GOT3 (cell line): Measurements from ENCODE around the gene SSH2.

Experiments used
- DNase-seq: peaks from one replicate; lab custom pipeline; 2025; ENCODE audit warnings: mixed read lengths; lab: John Stamatoyannopoulos, UW

SSH2 gene

DNA sequence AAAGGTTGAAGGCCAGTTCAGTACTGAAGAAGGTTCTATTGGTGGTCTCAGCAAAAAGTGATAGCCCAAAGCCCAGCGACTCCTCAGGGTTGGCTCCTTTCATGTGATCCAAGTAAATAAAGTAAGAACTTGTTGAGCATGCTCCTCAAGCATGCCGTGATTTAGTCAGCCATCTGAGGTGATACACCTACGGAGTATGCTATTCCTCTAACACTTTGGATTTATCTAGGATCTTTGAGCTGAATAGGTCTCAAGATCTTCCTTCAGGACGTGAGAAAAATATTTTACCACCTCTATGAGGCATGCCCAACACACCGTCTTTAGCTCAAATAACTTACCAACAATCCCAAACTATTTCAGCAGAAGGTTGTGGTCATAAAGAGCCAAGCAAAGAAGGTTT is 154.0 kb downstream of the SSH2 start:
- no peak for DNase-seq

DNA sequence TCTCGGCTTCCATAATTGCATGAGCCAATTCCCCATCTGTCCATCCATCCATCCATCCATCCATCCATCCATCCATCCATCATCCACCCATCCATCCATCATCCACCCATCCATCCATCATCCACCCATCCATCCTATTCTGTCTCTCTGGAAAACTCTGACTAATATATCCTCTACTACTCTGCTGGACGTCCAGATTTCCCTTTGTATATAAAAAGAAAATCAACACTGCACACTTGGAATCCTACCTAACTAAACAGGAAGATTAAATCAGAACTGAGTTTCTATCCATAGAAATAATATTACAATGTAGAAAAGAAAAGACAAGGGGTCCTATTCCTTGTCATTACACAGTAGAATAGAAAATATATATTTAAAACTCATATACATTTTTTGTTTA is 157.0 kb downstream of the SSH2 start:
- DNase-seq: no peak

DNA sequence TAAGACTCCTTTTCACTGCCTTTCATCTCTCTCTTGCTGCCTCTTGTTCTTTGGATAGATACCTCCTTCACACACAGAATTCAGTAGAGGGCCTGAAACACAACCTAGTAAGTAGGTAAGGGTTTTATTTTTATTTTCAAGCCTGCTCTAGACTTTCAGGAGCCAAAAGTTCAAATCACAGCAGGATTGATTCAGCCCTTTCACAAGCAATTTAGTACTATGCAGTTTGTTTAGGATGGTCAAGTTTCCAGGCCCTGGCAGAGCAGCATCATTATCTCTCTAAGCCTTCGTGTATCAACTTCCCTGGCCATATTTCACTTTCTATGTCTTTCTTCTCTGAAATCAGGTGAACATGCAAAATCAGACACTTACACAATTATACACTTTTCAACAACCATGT is 158.5 kb downstream of the SSH2 start:
- DNase-seq: no peak

DNA sequence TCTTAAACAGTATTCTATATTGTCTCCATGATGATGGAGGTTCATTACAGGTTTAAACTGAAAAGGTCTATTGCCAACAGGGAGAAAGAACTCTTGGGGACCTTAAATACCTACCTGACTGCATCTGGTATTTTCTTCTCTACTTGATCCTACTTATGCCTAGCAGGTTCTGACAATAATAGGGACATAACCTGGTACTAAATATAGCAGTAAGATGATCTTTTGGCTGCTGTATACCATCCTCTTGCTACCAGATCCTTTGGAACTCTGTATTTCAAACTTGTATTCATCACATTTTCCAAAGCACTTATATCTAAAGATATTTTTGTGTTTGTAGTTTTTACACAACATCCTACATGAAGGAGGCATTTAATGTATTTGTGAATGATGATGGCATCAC is 160.8 kb downstream of the SSH2 start:
- DNase-seq: no peak

DNA sequence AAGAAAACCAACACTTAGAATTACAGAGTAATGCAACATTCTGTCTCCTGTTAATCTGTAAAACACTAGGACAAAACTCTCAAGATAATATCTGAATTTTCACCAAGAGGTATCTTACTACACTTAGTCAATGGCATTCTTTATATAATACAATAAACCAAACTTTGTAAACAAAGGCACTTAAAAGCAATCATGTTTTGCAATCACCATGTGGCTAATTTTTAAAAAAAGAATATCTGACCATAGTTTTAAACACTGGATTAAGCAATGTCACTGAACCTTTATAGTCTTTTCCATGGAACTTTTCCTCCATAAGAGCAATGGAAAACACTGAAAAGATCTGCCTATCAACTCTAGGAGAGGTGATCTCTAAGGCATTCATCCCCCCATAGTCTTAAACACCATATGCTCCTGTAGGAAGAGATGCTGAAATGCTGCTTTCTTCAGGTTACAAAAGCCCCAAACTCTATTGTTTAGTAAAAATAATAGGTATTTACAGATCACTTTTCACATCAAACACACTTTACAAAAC is 163.2 kb downstream of the SSH2 start:
- DNase-seq: no peak

DNA sequence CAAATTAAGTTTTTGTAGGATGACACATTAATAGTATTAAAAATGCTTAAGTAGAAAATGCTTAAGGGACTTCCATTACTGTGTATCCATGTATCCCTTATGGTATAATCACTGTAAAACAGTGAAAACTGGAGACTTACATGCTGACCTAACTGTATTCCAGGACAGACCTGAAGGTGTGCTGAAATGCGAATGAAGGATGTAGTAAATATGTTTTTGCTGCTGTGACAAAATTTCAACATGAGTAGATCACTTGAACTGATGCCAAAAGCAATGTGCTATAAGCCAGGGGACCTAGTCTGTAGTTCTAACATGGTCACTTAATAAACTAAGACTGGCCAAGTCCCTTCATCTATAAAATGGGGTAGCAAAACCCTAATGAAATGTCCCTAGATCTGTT is 165.3 kb downstream of the SSH2 start:
- no peak for DNase-seq

DNA sequence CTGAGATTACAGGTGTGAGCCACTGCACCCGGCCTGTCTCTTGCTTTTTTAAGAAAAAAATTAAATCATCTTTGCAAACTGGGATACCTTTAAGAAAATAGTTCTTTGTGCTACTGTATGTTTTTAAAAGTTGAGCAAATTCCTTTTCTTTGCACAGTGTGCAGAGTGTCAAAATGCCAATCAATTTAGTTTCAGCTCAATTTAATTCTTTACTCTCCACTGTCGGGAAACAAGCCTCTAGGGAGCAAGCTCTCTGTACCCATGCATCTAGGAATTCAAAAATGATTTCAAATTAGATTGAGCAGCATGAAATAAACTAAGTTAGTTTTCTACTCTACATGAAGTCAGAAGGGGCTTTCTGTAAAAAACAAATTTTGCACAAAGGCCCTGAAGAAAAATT is 165.8 kb downstream of the SSH2 start:
- DNase-seq: no peak

DNA sequence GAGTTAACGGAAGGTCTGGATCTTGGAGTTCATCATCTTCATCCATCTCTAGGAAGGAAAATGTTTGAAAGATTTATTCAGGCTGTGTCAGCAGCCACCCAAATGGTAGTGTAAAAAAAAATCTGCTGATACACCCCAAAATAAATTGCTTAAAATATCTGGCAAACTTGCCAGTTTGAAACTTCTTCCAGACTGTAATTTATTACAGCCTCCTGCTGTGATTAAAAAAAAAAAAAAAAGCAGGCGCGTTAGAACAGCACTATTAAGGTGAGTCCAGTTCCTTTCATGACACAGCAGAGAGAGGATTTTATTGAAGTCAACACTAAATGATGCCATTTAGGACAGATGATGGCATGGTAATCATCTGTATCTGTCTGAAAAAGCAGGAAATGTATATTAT is 166.8 kb downstream of the SSH2 start:
- no peak for DNase-seq

DNA sequence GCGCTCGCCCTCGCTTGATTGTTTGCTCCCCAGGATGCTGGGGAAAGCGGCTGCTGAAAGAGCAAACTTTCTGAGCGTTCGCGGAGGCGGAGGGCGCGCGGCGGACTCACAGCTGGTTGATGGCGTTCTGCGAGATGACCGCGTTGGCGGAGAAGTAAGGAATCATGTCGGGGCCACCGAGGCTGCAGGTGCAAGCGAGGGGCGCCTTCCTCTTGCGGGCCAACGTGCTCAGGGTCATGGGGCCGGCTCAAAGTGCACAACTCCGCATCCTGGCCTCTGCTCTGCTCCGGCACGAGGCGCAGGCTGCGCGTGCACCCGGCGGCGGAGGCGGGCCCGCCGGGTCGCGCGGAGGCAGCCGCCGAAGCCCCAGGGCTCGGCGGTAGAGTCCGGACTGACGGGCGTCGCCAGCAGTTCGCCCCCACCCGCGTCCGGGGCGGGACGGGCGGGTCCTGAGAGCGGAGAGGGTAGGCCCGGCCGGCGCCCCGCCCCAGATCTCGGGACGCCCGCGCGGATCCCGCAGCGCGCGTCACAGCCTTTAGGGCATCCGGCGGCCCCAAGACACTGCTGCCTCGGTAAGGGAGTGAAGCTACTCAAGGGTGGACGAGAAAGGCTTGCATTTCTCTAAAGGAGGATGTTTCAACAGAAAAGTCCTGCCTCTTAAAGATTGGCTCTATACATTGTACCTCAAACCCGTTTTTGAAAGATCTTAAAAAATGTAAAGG is 168.8 kb downstream of the SSH2 start:
- peak; percentile 49 for DNase-seq

DNA sequence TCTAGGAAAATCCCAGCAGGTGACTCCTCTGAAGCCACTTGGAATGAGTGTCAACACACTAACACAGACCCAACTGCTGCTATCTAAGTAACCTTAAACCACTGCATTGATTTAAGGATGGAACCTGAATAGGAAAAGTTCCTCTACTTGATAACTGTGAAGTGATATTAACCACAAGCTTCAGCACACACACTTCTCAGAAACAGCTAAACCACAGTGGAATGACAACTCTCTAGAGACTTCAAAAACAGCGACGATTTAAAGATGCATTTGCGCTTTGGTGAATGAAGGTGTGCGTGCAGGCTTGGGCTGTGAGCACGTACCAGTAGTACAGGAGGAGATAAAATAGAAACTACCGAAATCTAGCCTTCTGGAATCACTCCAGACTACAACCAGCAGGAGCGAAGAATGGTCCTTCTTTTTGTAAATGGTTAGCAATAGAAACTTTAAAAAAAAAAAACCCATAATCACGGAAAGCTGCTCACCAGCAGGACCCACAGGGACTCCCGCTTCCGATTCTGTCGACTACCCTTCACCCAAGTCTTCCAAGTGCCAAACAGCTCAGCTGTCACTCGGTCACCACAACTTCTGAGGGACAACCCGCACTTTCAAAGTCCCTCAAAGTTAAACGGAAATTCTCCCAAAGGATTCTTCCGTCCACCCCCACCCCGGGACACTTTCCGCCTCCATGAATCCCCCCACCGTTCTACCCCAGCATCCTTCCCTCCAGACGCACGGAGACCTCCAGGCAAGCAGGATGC is 169.6 kb downstream of the SSH2 start:
- no peak for DNase-seq

DNA sequence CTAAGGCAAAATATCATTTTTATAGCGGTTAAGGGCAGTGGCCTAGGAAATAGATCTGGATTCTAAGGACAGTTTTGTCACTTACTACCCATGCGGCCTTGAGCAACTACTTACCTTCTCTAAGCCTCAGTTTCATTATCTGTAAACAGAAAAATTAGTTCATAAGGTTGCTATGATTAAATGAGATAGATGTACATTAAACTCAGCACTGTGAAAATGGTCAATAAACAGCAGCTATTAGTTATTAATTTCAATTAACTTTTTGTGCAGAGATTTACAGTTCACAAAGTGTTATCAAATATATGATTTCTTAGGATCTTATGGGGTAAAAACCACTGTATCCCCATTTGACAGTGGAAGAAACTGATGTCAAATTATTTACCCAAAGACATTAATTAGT is 171.8 kb downstream of the SSH2 start:
- DNase-seq: no peak

DNA sequence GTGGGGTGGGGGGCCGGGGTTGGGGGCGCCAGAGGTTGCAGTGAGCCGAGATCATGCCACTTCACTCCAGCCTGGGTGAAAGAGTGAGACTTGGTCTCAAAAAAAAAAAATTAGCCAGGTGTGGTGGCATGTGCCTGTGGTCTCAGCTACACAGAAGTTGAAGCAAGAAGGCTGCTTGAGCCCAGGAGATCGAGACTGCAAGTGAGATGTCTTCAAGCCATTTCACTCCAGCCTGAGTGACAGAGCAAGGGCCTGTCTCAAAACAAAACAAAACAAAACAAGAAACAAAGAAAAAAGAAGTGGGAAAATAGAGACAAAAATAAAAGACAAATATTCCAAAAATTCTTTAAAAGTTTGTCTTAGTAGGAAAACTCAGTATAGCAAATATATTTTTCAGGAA is 172.2 kb downstream of the SSH2 start:
- DNase-seq: no peak

DNA sequence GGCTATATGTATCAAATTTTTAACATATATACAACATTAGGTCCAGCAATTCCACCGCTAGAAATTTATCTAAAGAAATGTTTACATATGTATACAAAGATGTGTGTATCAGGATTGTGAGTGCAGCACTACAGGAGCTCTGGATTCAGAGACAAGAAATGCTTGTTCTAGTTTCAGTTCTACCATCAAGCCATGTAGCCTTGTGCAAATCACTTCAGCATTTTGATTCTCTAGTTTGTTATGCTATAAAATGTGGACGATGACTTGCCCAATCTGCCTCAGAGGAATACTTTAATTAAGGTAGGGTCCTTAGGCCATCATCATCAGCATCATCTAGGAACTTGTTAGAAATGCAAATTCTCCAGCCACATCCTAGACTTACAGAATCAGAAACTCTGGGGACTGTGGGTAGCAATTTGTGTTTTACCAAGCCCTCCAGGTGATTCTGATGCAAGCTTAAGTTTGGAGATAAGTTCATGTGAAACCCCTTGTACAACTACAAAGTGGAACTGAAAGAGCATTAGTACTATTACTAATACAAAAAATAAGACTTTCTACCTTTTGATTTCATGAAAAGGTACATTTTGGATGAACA is 176.1 kb downstream of the SSH2 start:
- no peak for DNase-seq

DNA sequence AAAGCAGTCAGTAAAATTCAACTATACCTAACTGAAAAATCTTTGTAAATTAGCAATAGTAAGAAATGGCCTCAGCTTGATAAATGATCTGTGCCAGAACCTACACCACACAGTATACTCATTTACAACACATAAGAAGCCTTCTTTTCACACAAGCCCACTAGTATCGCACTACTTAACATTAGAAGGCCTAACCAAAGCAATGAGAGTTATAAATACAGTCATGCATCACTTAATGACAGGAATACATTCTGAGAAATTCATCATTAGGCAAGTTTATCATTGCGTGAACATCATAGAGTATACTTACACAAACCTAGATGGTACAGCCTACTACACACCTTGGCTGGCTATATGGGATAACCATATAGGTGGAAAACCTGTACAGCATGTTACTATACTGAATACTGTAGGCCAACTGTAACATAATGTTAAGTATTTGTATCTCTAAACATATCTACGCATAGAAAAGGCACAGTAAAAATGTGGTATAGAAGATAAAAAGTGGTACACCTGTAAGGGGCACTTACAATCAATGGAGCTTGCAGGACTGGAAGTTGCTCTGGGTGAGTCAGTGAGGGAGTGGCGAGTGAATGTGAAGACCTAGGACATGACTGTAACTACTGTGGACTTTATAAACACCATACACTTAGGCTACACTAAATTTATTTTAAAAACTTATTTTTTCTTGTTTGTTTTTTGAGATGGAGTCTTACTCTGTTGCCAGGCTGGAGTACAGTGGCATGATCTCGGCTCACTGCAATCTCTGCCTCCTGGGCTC is 180.8 kb downstream of the SSH2 start:
- DNase-seq: no peak

DNA sequence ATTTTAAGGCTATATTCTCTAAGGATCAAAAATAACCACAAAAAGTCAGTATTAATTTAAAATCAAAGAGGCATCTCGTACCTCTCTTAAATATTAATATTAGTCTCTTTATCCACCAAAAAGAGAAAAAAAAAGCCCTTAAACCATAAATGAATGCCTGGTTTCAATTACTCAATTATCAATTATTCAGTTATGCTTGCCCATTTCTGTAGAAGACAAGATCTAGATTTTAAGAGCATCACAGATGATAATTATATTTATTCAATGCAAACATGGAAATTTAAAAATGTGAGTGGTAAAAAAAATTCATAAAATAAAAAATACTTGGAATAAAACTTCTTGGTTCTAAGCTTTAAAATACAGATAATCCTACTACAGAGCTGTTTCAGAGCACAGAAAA is 181.6 kb downstream of the SSH2 start:
- DNase-seq: no peak

DNA sequence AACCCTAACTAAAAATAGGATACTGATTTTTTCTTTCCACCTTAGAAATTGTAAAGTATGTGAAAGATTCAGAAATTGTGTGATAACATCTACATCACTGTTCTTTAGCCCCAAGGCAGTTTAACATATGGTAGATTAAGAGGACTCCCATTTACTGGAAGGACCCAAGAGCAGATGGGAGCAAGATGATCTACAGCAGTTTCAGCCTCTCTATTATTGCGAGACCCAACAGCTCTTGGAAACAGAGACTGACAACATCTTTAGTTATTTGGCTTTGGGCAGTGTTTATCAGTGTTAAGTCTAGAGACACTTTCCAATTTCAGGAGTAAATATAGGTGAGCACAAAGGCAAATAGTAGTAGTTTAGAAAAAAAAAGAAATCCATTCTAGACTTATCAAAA is 182.4 kb downstream of the SSH2 start:
- no peak for DNase-seq

DNA sequence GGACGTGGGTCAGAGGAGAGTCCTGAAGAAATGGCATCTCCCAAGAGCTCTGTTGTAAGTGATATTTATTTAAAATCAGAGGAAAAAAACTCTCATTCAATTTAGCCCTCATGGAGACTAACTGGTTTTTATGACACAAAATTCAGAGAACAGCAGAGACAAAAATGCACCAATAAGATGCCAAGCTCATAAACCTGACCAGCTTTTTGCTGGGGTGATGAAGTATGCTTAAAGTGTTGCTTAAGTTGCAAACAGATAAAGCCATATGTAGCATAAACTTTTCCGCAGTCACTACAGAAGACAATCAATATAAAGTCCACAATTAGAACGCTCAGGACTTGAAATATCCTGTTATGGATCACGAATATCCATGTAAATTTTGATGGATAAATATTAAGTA is 183.4 kb downstream of the SSH2 start:
- DNase-seq: no peak

DNA sequence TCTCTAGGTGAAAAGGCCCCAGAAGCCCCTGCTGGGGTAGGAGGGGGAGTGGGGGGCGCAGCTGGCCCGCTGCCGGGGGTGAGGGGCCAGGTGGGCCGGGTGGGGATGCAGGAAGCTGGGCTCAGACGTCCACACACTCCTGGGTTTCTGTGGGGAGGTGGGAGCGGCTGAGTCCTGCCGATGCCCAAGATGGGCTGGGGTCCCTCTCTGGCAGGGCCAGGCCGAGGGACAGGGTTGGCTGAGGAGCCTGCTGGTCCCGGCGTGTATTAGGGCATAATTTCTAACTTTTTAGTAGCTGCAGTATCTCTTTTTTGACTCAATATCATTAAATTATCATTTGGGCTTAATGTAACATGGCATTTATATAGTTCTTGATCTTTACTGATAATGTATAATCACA is 185.9 kb downstream of the SSH2 start:
- DNase-seq: no peak

DNA sequence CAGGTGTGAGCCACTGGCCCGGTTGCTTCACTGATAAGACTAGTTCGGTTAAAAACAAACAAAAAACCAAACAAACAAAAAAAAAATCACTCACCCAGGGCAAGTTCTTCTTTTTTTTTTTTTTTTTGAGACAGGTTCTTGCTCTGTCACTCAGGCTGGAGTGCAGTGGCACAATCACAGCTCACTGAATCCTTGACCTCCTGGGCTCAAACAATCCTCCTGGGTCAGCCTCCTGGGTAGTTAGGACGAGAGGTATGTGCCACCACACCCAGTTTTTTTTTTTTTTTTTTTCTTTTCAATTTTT is 187.9 kb downstream of the SSH2 start:
- no peak for DNase-seq

DNA sequence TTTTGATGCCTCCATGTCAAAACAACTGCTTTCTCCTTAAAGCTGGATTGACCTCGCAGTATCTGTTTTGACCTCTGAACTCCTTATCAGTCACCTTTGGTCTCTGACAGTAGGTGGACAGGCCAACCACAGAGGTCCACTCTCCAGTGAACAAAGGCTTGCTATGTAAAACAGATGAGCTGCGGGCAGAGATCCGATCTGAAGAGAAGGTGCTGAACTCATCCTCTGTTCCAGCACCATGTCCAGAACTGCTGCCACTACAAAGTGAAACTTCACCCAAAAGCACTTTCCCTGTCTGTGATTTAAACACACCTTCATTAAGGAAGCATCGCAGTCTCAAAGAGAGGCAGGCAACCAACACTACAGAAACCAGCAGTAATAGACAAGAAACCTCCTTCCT is 190.0 kb downstream of the SSH2 start:
- no peak for DNase-seq

DNA sequence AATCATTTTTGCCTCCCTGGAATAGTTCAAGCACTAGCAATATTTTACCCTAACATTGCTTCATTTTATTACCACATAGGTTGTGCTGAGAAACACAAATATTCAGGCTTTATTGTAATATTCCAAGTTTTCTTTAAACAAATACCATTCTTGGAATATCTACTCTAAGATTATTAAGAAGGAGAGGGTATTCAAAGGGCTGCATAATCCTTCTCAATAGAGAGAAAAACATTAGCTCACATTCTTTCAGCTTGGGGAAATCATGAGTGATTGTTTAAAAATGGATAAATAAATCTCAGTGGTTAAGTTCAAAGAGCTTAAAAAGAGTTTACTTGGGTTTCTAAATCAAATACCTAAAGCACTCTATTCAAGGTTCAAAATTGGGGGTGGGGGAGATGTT is 195.4 kb downstream of the SSH2 start:
- DNase-seq: no peak

DNA sequence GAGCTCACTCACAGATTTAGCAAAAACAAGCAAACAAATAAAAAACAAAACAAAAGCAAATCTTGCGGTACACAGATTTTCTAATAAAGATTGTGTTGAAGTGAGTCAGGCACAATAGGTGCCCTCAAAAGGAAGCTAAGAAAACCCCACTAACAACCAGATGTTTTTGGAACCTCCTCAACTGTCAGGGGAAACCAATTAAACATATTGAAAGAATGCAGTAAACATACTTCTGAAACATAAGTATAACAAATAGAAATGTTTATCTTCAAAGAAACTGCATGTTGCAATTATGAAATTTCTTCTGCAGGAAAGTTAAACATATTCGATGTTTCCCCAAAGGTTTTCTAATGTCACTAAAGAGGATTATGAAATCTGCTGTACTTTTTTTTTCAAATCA is 196.9 kb downstream of the SSH2 start:
- DNase-seq: no peak

DNA sequence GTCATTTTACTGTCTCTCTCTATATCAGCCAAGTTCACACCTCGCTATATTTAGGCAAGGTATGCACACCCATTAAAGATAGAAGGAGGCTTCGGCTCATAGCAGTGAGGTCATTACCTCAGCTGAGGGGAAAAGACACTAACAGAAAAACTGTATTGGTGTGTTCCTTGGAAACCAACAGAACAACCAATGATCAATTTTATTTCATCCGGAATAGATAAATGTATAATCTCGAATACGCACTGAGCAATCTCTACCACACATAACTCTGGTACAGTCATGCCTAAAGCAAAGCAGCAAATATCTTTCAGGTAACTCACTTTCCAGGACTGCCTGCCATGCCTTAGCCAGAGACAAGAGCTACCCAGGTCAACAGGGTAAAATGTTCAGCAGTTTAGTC is 197.4 kb downstream of the SSH2 start:
- no peak for DNase-seq
